Cardiac muscle cell (in vitro differentiated cells and primary cell): ENCODE data around the gene UBAC1. TPM values are rescaled to one million over a fixed set of nuclear protein-coding genes. Genes with fewer than 3 reads are reported as not detected.
"Not testable (repeated sequence)": the region's sequence is repeated elsewhere in the genome, so short reads cannot be mapped to it uniquely, and the experiment has no call there.

Experiments used
- DNase-seq, 2 donors: peaks; one replicate each; pipeline versions ENCODE4 v3.0.0 to v3.0.0-alpha.2; 2010 to 2017; ENCODE audit warnings: low read depth in 1 of 2, low spot score in 1 of 2
- H3K27ac ChIP-seq: fragments of 200-600 bp; sonication (generic); 2 replicates; pipeline ENCODE4 v1.5.1; 2016
- H3K27me3 ChIP-seq: fragments of 200-600 bp; sonication (generic); 2 replicates; pipeline ENCODE4 v1.6.0; 2016; ENCODE audit warnings: control low read depth
- H3K36me3 ChIP-seq: fragments of 200-600 bp; sonication (generic); 2 replicates; pipeline ENCODE4 v1.5.1; 2016; ENCODE audit warnings: control low read depth
- H3K4me1 ChIP-seq: fragments of 200-600 bp; sonication (generic); 2 replicates; pipeline ENCODE4 v1.8.1; 2017; ENCODE audit warnings: low read depth, mild to moderate bottlenecking, mixed run types
- H3K4me3 ChIP-seq: fragments of 200-600 bp; sonication (generic); 2 replicates; pipeline ENCODE4 v1.5.1; 2016; ENCODE audit warnings: mild to moderate bottlenecking
- H3K9me3 ChIP-seq: fragments of 200-600 bp; sonication (generic); 2 replicates; pipeline ENCODE4 v1.5.1; 2017; ENCODE audit warnings: low read depth, mild to moderate bottlenecking, control low read depth
- polyA plus RNA-seq: library from polyadenylated mRNA; unstranded; fragments of >200 nt; fragmentation: Nextera tagmentation; extraction: Ambion mirVana; gene quantifications from 2 replicates; pipeline ENCODE4 v1.2.1, GENCODE V29; 2016
- total RNA-seq: library from RNA; depleted of rRNA; stranded (reverse); fragments of >200 nt; gene quantifications from 2 replicates; pipeline ENCODE4 v1.2.3, GENCODE V29; 2016
- TF ChIP-seq, protein P1 (sequence below): IDR thresholded peaks from 2 replicates; pipeline ENCODE4 v1.5.1; 2012; ENCODE audit warnings: low read depth, mild to moderate bottlenecking, low read length

UBAC1 gene
- total and polyA plus RNA-seq, 2 experiments from 2014 or later = 60.1 to 66.4 TPM

DNA sequence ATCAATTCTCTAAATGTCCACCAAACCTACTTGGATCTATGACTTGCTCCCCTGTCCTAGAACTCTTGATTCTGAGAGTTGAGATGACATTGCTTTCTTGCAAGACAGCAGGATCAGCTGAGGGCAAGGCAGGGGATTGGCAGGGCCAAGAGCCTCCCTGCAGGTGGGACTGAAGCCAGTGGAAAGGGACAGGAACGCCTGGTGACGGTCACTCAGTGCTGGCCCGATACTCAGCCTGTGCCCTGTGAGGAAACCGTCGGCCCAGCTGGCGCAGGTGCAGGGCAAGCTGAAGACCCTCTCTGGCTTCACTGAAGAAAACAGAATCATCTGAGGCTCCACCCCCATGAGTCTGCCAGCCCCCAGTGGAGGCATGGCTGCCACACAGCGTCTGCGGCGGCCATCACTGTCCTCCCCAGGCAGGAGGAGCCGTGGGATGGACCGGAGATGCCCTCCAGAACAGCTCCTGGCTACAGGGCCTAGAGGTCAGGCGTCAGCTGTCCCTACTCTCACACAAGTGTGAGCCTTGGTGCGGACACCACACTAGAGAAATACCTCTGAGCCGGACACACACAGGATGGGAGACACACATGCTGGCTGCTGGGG lies 14.7 kb downstream of the UBAC1 start:
- no peaks in the 10 kb centered on the region for H3K4me1 ChIP-seq
- TF ChIP-seq, protein P1, sequence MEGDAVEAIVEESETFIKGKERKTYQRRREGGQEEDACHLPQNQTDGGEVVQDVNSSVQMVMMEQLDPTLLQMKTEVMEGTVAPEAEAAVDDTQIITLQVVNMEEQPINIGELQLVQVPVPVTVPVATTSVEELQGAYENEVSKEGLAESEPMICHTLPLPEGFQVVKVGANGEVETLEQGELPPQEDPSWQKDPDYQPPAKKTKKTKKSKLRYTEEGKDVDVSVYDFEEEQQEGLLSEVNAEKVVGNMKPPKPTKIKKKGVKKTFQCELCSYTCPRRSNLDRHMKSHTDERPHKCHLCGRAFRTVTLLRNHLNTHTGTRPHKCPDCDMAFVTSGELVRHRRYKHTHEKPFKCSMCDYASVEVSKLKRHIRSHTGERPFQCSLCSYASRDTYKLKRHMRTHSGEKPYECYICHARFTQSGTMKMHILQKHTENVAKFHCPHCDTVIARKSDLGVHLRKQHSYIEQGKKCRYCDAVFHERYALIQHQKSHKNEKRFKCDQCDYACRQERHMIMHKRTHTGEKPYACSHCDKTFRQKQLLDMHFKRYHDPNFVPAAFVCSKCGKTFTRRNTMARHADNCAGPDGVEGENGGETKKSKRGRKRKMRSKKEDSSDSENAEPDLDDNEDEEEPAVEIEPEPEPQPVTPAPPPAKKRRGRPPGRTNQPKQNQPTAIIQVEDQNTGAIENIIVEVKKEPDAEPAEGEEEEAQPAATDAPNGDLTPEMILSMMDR = no peak
- no peak overlapping the region for H3K27ac ChIP-seq
- H3K9me3 ChIP-seq = no peaks in the 10 kb centered on the region
- no peak for DNase-seq
- H3K27me3 ChIP-seq = no peaks in the 10 kb centered on the region
- peaks cover 23% of the 10 kb centered on the region for H3K36me3 ChIP-seq
- H3K4me3 ChIP-seq = no peak overlapping the region

DNA sequence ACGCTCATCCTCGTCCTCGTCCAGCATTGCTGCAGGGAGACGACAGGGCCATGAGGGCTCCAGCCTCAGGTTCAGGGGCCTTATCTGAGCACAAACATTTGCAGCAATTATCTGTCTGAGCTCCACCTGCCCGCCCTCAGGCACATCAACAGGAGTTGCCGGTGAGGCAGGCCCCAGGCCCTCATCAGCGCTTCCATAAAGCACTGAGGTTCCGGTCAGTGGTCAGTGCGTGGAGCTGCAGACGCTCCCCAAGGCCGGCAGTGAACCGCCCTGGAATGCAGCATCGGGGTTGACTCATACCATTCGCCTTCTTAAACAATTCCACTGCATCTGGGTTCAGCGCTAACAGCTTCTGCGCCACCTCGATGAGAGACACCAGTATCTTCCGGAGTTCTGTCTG lies 15.2 kb downstream of the UBAC1 start:
- peaks cover 23% of the 10 kb centered on the region for H3K36me3 ChIP-seq
- no peak overlapping the region for H3K27ac ChIP-seq
- no peaks in the 10 kb centered on the region for H3K27me3 ChIP-seq
- H3K9me3 ChIP-seq = no peaks in the 10 kb centered on the region
- no peak for DNase-seq
- no peaks in the 10 kb centered on the region for H3K4me1 ChIP-seq
- H3K4me3 ChIP-seq = no peak overlapping the region
- TF ChIP-seq, protein P1 = no peak

DNA sequence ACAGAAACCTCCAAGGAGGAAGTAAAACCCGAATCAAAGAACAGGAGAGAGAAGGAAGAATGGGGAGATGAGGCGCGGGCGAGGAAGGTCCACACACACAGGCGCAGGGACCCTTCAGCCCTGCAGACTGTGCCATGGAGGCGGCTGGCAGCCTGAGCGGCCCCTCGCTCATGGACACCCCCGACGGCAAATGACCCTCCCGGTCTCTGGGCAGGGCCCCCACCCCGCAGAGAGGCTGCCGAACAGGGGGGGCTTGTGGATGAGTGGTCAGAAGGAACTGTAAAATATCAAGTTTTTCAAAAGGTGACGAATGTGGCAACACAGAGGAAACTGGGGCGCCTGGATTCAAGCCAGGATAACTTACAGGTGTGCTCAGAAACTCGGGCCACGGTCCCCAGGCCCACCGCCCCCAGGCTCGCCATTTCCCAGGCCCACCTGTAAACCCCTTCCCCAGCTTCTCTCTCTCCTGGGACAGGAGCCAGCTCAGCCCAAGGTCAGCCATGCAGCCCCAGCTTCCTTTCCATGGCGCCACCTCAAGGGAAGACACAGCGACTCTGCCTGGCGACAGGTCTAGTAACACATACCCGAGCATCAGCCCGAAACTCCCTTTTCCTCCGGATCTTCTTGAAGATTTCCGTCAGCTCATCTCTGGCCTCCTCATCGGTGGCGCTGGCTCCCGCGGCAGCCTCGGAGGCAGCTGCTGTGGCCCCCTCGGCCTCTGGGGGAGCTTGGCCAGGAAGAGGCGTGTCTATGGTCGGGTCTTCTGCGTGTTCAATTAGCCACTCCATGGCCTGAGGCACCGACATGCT lies 16.5 kb downstream of the UBAC1 start:
- H3K4me1 ChIP-seq = no peaks in the 10 kb centered on the region
- DNase-seq = no peak
- peaks cover 23% of the 10 kb centered on the region for H3K36me3 ChIP-seq

DNA sequence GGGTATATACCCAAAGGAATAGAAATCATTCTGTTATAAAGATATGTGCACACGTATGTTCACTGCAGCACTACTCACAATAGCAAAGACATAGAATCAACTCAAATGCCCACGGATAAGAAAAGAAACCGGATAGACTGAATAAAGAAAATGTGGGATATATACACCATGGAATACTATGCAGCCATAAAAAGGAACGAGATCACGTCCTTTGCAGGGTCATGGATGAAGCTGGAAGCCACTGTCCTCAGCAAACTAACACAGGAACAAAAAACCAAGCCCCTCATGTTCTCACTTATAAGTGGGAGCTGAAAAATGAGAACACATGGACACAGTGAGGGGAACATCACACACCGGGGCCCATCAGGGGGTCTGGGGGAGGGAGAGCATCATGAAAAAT lies 17.6 kb downstream of the UBAC1 start:
- not testable (repeated sequence) for H3K27me3 ChIP-seq, H3K27ac ChIP-seq, DNase-seq, H3K4me1 ChIP-seq, H3K9me3 ChIP-seq, H3K4me3 ChIP-seq
- peaks cover 23% of the 10 kb centered on the region for H3K36me3 ChIP-seq

More for the DNA sequence above, 16.5 kb downstream of the UBAC1 start:
- Histone ChIP-seq H3K9me3 (no peaks in the 10 kb centered on the region), H3K27ac (no peak overlapping the region), H3K27me3 (no peaks in the 10 kb centered on the region), H3K4me3 (no peak overlapping the region)
- TF ChIP-seq, protein P1 = no peak

DNA sequence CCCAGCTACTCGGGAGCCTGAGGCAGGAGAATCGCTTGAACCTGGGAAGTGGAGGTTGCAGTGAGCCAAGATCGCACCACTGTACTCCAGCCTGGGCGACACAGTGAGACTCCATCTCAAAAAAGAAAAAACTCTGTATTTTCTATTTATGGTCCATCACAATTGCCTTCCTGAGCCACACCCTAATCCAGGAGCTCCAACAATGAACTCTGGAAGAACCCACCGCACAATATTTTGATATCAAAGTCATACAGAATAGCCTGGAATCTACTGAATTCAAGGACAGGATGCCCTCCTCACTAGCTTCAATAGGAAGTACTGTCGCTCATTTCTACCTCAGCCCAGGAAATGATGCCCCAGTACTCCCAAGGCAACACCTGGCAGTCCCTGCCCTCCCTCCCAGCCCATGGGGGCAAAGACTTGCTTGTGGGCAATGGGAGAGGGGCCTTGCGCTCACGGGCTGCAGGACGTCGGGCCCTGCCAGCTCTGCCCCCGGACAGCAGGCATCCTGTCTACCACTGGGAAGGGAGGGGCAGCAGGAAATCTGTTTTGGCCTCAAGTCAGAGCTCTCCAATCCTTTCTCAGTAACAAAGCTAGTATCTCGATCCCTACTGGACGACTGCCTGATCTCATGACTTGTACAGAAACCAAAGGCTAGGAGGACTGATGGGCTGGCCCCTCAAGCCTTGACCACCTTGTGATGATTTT lies 19.7 kb downstream of the UBAC1 start:
- TF ChIP-seq, protein P1 = no peak
- Histone ChIP-seq H3K27ac (no peak overlapping the region), H3K36me3 (peaks cover 21% of the 10 kb centered on the region), H3K4me3 (no peak overlapping the region), H3K9me3 (no peaks in the 10 kb centered on the region), H3K4me1 (no peaks in the 10 kb centered on the region), H3K27me3 (no peaks in the 10 kb centered on the region)
- DNase-seq = no peak
